T1000 (cell line): ENCODE measurements around the gene CDC42SE2.
"Not testable (repeated sequence)": the region's sequence is repeated elsewhere in the genome, so short reads cannot be mapped to it uniquely, and the experiment has no call there.

Experiments
- DNase-seq: peaks from one replicate; lab custom pipeline; 2025; ENCODE audit warnings: mixed read lengths; lab: John Stamatoyannopoulos, UW

The CDC42SE2 gene

DNA sequence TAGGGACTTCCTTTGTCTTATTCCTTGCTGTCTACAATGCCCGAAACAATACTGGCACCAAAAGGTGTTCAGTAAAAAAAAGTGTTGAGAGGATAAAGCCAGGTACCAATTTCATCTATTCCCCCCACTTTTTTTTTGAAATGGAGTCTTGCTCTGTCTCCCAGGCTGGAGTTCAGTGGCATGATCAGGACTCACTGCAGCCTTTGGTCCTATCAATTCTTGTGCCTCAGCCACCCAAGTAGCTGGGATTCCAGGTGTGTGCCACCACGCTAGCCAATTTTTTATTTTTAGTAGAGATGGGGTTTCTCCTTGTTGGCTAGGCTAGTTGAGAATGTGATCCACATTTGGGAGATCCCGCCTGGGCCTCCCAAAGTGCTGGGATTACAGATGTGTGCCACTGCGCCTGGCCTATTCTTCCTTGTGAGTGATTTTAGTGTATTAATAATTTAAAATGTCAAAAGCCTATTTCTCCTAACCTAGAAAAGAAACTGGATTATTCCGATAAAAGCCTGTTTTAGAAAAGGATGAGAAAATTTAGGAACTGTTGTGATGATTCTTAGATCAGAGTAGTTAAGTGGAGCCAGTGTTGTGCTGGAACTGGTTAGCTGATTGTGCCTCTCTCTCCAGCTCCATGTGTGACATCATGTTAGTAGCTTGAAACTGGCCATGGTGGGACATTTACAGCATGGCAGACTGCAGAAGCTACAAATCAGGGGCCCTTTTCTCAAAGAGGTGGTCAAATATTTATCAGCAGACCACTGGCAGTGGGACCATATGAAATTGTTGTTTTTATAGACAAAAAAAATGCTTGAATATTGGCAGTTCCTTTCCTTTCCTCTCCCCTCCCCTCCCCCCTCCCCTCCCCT is 14.3 kb downstream of the CDC42SE2 start:
- no peak for DNase-seq

DNA sequence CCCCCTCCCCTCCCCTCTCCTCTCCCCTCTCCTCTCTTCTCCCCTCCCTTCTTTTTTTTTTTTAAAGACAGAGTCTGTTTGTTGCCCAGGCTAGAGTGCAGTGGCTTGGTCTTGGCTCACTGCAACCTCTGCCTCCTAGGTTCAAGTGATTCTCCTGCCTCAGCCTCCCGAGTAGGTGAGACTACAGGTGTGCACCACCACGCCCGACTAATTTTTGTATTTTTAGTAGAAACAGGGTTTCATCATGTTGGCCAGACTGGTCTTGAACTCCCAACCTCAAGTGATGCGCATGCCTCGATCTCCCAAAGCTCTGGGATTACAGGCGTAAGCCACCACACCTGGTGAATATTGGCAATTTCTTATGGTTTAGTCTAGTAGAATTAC is 14.9 kb downstream of the CDC42SE2 start:
- DNase-seq: not testable (repeated sequence)

GRCh38 chr5:131279204-131279603 is 15.4 kb downstream of the CDC42SE2 start:
- DNase-seq: no peak

DNA sequence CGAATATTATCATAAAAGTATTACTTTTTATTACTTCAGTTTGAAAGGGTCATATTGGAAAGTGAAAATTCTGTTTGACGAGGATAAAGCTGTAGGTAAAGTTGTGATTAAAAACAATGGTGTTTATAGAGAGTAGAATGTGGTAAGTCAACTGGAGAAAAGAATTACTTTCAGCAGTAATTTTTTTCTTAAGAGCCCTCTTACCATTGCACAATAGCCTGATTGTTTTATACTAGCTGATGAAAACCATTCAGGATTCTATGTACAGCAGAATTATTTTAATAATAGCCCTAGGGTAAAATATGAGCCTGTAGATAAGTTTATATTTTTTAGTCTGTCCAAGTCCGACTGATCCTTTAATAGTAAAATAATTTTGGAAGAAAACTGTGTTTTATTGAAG is 16.6 kb downstream of the CDC42SE2 start:
- no peak for DNase-seq

DNA sequence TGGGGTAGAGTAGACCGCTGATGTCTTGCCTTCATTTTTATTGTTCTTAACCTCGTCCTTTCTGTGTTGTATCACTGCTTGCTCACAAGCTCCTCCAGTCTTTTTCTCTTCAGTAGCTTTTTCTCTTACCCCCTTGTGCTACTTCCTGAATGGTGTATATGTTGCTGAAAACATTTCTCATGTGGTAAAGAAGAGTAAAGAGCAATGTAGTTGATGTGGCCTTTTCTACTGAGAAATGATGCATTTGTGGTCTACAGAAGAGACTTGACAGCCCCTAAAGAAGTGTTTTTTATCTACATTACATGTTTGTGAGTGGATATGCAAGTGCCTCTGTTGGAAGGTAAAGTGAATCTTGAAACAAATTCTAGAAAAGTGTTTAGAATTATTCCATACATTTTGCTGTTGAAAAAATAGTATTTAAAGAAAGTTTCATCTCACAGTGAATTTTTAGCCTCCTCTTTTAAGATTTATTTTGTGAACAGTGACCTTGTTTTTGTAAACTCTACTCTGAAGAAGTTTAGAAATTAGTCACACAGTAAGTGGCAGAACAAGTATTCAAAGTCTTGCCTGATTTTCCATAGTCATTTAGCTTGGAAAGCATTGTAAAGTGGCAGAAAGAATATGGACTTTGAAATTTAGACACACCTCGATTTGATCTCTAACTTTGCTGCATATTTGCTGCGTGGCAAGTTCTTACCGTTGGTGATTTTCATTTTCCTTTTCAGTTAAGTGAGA is 17.4 kb downstream of the CDC42SE2 start:
- no peak for DNase-seq

- DNase-seq: no peak
These were observed 18.0 kb downstream of the CDC42SE2 start for GRCh38 chr5:131281868-131282234.

- DNase-seq: no peak
These were observed 18.4 kb downstream of the CDC42SE2 start for GRCh38 chr5:131282235-131282634.

DNA sequence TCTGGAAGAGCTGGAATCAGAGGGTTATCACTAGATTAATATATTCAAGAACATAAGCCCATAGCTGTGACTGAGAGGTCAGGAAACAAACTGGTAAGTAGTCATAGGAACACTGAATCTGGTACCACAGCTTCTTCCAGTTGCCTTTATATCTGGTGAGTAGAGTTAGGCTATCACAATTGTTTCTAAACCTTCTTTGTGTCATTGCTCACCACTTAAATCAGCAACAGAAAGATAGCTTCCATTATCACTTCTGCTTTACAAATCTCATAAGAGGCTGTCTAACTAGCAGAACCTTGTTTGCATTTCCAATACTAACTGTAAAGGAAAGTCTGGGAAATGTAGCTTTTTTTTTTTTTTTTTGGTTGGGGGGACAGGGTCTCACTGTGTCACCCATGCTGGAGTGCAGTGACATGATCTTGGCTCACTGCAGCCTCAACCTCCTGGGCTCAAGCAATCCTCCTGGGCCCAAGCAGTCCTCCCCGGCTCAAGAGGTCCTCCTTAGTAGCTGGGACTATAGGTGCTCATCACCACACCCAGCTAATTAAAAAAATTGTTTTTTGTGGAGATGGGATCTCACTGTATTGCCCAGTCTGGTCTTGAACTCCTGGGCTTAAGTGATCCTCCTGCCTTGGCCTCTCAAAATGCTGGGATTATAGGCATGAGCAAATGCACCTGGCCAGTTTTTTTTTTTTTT is 22.0 kb downstream of the CDC42SE2 start:
- no peak for DNase-seq

GRCh38 chr5:131286400-131286715 is 22.5 kb downstream of the CDC42SE2 start:
- DNase-seq: no peak

DNA sequence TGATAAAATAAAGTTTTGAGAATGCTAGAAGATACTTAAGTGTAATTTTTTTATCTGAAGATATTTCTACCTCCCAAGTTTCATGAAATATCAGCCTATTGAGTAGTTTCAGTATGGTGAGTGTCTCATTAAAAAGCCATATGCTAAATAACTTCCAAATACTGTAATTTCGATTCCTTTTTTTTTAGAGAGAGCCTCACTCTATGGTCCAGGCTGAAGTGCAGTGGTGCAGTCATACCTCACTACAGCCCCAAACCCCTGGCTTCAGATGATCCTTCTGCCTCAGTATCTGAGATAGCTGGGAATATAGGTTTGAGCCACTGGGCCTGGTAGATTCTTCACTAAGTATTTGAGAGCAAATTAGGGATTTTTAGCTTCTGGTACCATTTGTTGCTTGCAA is 24.5 kb downstream of the CDC42SE2 start:
- no peak for DNase-seq

DNA sequence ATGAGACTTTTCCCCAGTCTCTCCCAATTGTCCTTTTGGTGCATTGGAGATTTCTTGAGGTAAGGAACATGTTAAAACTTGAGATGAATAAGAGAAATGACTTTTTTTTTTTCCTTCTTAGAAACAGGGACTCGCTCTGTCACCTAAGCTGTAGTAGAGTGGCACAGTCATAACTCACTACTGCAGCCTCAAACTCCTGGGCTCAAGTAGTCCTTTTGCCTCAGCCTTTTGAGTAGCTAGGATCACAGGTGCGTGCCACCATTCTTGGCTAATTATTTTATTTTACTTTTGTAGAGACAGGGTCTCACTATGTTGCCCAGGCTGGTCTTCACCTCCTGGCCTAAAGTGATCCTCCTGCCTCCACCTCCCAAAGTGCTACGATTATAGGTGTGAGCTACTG is 25.9 kb downstream of the CDC42SE2 start:
- no peak for DNase-seq

DNA sequence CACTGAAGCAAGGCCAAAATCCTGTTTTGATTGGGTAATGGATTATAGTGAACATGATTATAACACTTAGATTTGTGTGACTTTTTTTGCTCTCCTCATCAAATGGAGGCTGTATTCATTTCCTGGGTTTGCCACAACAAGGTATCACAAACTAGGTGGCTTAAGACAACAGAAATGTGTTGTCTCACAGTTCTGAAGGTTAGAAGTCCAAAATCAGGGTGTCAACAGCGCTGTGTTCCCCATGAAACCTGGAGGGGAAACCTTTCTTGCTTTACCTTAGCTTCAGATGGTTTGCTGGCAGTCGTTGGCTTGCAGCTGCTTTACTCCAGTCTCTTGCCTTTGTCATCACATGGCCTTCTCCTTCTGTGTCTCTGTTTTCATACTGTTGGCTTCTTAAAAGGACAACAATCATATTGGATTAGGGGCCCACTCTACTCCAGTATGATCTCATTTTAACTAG is 32.4 kb downstream of the CDC42SE2 start:
- DNase-seq: no peak

DNA sequence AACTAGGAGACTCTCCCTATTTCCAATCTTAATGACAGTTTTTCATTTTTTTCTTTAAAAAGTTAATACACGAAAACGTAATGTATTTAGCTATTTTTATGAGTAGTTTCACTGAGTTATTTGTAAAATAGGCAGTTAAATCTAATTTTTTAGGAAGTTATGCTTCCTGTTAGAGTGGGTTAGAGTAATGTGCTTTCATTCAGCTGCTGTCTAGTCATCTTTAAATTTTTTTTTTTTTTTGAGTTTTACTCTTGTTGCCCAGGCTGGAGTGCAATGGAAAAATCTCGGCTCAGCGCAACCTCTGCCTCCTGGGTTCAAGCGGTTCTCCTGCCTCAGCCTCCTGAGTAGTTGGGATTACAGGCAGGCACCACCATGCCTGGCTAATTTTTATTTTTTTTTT is 34.0 kb downstream of the CDC42SE2 start:
- no peak for DNase-seq

DNA sequence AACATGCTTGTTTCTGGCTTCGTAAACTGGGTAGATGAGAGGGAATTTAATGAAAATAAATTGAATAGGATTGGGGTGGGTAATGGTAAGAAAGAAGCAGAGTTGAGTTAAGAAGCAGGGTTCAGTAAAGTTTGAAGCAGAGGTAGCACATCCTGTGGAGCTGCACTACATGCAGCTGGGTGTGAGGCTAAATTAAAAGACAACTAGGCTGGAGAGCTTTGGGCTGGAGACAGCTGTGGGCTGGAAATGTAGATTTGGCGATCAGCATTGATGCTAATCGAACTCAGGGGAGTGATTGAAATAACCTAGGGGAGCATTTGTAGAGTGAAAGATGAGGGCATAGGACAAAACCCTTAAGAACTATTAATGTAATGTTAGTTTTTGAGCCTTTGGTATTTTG is 35.6 kb downstream of the CDC42SE2 start:
- no peak for DNase-seq

DNA sequence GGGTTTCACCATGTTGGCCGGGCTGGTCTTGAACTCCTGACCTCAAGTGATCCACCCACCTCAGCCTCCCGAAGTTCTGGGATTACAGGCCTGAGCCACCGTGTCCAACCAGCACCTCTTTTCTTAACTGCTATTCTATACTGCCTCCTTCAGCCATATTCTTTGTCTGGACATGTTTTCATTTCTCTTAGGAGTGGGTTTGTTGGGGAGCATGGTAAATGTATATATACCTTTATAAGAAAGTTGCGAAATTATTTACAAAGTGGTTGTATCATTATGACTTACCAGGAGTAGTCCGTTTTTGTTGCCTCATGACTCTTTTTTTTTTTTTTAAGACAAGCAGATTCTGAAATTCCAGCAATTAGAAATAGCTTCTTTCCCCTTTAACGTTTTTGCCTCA is 38.7 kb downstream of the CDC42SE2 start:
- DNase-seq: no peak

GRCh38 chr5:131303537-131303936 is 39.7 kb downstream of the CDC42SE2 start:
- DNase-seq: no peak

DNA sequence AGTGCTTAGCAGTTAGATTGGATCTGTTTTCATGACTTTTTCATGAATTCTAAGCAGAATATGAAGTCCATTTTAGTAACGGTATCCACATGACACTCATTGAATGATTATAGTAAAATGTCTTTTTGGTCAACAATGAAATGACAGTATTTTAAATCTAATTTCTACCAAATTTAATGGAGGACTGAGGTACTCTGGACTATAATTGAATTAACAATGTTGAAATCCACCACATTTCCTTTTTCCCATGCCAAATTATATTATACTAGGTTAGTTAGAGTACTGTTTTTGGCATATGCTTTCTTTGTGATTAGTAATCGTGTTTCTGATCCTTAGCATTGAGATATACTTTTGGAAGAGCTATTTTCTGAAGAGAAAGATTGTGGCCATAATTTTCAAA is 40.6 kb downstream of the CDC42SE2 start:
- DNase-seq: no peak

DNA sequence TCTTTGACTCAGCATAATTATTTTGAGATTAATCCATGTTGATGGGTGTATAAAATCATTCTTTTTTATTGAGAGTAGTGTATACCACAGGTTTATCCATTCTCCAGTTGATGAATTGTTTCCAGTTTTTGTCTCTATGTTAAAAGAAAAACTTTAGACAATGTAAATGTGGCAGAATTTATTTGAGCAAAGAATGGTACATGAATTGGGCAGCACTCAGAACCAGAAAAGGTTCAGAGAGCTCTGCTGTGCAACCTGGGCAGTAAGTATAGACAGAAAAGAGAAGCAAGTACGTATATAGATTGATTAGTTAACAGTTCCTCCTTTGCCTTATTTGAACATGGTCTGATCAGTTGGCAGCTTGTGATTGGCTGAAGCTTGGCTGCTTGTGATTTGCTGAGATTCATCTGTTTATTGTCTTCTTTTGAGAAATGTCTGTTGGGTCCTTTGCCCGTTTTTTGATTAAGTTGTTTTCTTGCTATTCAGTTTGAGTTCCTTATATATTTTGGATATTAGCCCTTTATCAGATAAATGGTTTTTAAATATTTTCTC is 41.4 kb downstream of the CDC42SE2 start:
- no peak for DNase-seq

GRCh38 chr5:131305906-131306305 is 42.1 kb downstream of the CDC42SE2 start:
- DNase-seq: no peak

DNA sequence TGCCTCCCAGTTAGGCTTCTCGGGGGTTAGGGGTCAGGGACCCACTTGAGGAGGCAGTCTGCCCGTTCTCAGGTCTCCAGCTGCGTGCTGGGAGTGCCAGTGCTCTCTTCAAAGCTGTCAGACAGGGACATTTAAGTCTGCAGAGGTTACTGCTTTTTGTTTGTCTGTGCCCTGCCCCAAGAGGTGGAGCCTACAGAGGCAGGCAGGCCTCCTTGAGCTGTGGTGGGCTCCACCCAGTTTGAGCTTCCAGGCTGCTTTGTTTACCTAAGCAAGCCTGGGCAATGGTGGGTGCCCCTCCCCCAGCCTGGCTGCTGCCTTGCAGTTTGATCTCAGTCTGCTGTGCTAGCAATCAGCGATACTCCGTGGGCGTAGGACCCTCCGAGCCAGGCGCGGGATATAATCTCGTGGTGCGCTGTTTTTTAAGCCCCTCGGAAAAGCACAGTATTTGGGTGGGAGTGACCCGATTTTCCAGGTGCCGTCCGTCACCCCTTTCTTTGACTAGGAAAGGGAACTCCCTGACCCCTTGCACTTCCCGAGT is 48.5 kb downstream of the CDC42SE2 start:
- not testable (repeated sequence) for DNase-seq

GRCh38 chr5:131316026-131316425 is 52.2 kb downstream of the CDC42SE2 start:
- DNase-seq: no peak

- no peak for DNase-seq
These were observed 53.0 kb downstream of the CDC42SE2 start for GRCh38 chr5:131316822-131317221.
